ENCODE results near the gene CRELD1. TPM values are rescaled to one million over a fixed set of nuclear protein-coding genes. Genes with fewer than 3 reads are reported as not detected.

Gene CRELD1
- total and polyA plus RNA-seq, 2 donors (not counting 1 experiment from before 2014, with no cell fraction given), result 46.8 to 47.6 TPM

- H3K4me3 ChIP-seq (ENCODE audit: control extremely low read depth in 1 of 5, extremely low read depth in 1 of 5, insufficient read depth in 1 of 5, low read depth in 2 of 5, low read length in 4 of 5), result peak overlapping the region in 1 of 5 experiments; percentile 51
- ATAC-seq (ENCODE audit: low read depth), result no peak
- no peak for DNase-seq
- no peak overlapping the region for H3K27ac Mint-ChIP-seq
- CTCF ChIA-PET, result interaction anchor here (0.7 to 2.2 kb wide), 7 partner anchors 14 to 443 kb away, joined by 3 to 47 read pairs (median 3); partner anchors contain the start of genes CRELD1 and SEC13
- H4K20me1 ChIP-seq (ENCODE audit: control insufficient read depth, insufficient read depth, low read length, poor library complexity, severe bottlenecking), result no peaks in the 10 kb centered on the region
- TF ChIP-seq EZH2 (IDR thresholded peaks at IDR 0.05; ENCODE audit: borderline replicate concordance, insufficient read depth, low read depth, low read length, poor library complexity, severe bottlenecking), result no peak
- no peak for TF ChIP-seq CTCF (IDR thresholded peaks at IDR 0.05)
- H3K9me3 ChIP-seq (ENCODE audit: control extremely low read depth in 1 of 3, control insufficient read depth in 2 of 3, insufficient read depth in 1 of 3, low read length in 2 of 3), result no peaks in the 10 kb centered on the region
- H3K36me3 ChIP-seq (replicated peaks in 1 of 2; ENCODE audit: control extremely low read depth in 1 of 2, control insufficient read depth in 1 of 2, extremely low read depth in 1 of 2, insufficient read depth in 2 of 2, low read length in 1 of 2), result peaks cover 0 to 5% of the 10 kb centered on the region in 2 experiments
- H3K4me3 Mint-ChIP-seq, result peak overlapping the region; percentile 34
- POLR2A ChIA-PET, result interaction anchor here (1.0 to 1.3 kb wide), 3 partner anchors 7 to 16 kb away, joined by 3 to 11 read pairs (median 3); partner anchors contain the start of gene CRELD1
- no peak overlapping the region for H3K27ac ChIP-seq (ENCODE audit: low read length in 2 of 2)
- intact Hi-C loops (cut with micrococcal nuclease), result loop anchor here (5.0 kb wide), 1 partner anchor 300 kb away; the partner anchor contains the start of gene TATDN2
- H3K79me2 ChIP-seq (ENCODE audit: control insufficient read depth, insufficient read depth, low read length), result no peaks in the 10 kb centered on the region
- WGBS (ENCODE audit: insufficient coverage), result 97% methylated on average over 74 of the region's 86 CpGs
- peak overlapping the region; percentile 67 for H3K4me2 ChIP-seq (replicated peaks; ENCODE audit: low read depth, low read length, poor library complexity, severe bottlenecking)
- H3K4me1 Mint-ChIP-seq, result peaks cover 18% of the 10 kb centered on the region
- peaks cover 0 to 11% (median 0%) of the 10 kb centered on the region in 4 experiments for H3K27me3 ChIP-seq (replicated peaks in 1 of 4; ENCODE audit: control extremely low read depth in 1 of 4, control insufficient read depth in 3 of 4, insufficient read depth in 4 of 4, low read length in 3 of 4)
- no peaks in the 10 kb centered on the region for H3K9me3 Mint-ChIP-seq (ENCODE audit: insufficient read depth)
- H3K4me1 ChIP-seq (ENCODE audit: control insufficient read depth in 2 of 2, insufficient read depth in 2 of 2, low read length in 2 of 2), result peaks cover 13 to 21% of the 10 kb centered on the region in 2 donors
- H2AFZ ChIP-seq (ENCODE audit: insufficient read depth, low read depth, low read length, poor library complexity, severe bottlenecking), result peak overlapping the region; percentile 45
- H3K27me3 Mint-ChIP-seq, result no peaks in the 10 kb centered on the region
- H3K9ac ChIP-seq (ENCODE audit: low read length), result no peak overlapping the region
Measured at GRCh38 chr3:9947025-9947995, 13.7 kb downstream of the CRELD1 start.

All from B cell (primary cell).